Osteocyte (in vitro differentiated cells): ENCODE results near the gene BARX2. TPM values are rescaled to one million over a fixed set of nuclear protein-coding genes. Genes with fewer than 3 reads are reported as not detected.

Experiments used
- DNase-seq: peaks from one replicate; pipeline ENCODE4 v3.0.0; 2021; ENCODE audit warnings: mixed read lengths; ENCODE audit not compliant: unreplicated experiment; ENCODE audit errors: extremely low spot score
- H3K27ac Mint-ChIP-seq: one replicate; pipeline ENCODE4 v1.8.0; 2021; ENCODE audit warnings: mild to moderate bottlenecking, mixed read lengths; ENCODE audit not compliant: unreplicated experiment
- H3K27me3 Mint-ChIP-seq: one replicate; pipeline ENCODE4 v1.8.0; 2021; ENCODE audit warnings: mixed read lengths; ENCODE audit not compliant: unreplicated experiment
- H3K36me3 Mint-ChIP-seq: one replicate; pipeline ENCODE4 v1.8.0; 2021; ENCODE audit warnings: mixed read lengths; ENCODE audit not compliant: unreplicated experiment
- H3K4me1 Mint-ChIP-seq: one replicate; pipeline ENCODE4 v1.8.0; 2021; ENCODE audit warnings: mixed read lengths; ENCODE audit not compliant: unreplicated experiment
- H3K4me3 Mint-ChIP-seq: one replicate; pipeline ENCODE4 v1.8.0; 2021; ENCODE audit warnings: mild to moderate bottlenecking, moderate library complexity, mixed read lengths; ENCODE audit not compliant: unreplicated experiment
- H3K9me3 Mint-ChIP-seq: one replicate; pipeline ENCODE4 v1.8.0; 2021; ENCODE audit warnings: mixed read lengths; ENCODE audit not compliant: unreplicated experiment
- total RNA-seq: library from RNA; stranded (reverse); gene quantifications from 2 replicates; pipeline ENCODE4 v1.2.1, GENCODE V29; 2021
- TF ChIP-seq, protein P1 (sequence below): fragments of 200-600 bp; sonication (generic); IDR thresholded peaks from 2 replicates; pipeline ENCODE4 v1.5.0; 2021; ENCODE audit warnings: antibody characterized with exemption, mild to moderate bottlenecking, moderate library complexity

The BARX2 gene
- total RNA-seq, 1 donor from 2014 or later = not detected

GRCh38 chr11:129484068-129484467, 108.4 kb downstream of the BARX2 start:
- H3K4me3 Mint-ChIP-seq = no peak overlapping the region
- TF ChIP-seq, protein P1, sequence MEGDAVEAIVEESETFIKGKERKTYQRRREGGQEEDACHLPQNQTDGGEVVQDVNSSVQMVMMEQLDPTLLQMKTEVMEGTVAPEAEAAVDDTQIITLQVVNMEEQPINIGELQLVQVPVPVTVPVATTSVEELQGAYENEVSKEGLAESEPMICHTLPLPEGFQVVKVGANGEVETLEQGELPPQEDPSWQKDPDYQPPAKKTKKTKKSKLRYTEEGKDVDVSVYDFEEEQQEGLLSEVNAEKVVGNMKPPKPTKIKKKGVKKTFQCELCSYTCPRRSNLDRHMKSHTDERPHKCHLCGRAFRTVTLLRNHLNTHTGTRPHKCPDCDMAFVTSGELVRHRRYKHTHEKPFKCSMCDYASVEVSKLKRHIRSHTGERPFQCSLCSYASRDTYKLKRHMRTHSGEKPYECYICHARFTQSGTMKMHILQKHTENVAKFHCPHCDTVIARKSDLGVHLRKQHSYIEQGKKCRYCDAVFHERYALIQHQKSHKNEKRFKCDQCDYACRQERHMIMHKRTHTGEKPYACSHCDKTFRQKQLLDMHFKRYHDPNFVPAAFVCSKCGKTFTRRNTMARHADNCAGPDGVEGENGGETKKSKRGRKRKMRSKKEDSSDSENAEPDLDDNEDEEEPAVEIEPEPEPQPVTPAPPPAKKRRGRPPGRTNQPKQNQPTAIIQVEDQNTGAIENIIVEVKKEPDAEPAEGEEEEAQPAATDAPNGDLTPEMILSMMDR = no peak
- H3K4me1 Mint-ChIP-seq = no peaks in the 10 kb centered on the region
- DNase-seq = no peak
- peaks cover 11% of the 10 kb centered on the region for H3K9me3 Mint-ChIP-seq
- H3K36me3 Mint-ChIP-seq = no peaks in the 10 kb centered on the region
- H3K27ac Mint-ChIP-seq = no peak overlapping the region
- no peaks in the 10 kb centered on the region for H3K27me3 Mint-ChIP-seq

DNA sequence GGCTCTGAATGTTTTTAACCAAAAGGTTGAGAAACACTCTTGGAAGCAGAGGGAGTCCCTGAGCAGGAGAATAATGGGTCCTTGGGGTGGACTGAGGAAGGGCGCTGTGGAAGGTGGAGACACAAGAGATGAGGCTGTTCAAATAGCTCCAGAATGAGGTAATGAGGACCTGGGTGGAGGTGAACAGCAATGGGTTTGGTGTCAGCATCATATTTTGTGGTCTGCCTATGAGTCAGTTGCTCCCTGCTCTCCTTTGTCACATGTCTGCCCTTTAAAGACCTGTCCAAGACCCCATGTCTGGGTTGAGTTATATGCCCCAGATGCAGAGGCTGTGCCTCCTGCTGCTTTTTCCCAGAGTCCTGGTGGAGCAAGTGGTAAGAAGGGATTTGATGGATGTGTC, 113.6 kb downstream of the BARX2 start:
- Mint-ChIP-seq H3K4me3 (no peak overlapping the region), H3K4me1 (no peaks in the 10 kb centered on the region), H3K27ac (no peak overlapping the region), H3K27me3 (no peaks in the 10 kb centered on the region), H3K9me3 (peaks cover 18% of the 10 kb centered on the region), H3K36me3 (no peaks in the 10 kb centered on the region)
- TF ChIP-seq, protein P1 = no peak
- DNase-seq = no peak

DNA sequence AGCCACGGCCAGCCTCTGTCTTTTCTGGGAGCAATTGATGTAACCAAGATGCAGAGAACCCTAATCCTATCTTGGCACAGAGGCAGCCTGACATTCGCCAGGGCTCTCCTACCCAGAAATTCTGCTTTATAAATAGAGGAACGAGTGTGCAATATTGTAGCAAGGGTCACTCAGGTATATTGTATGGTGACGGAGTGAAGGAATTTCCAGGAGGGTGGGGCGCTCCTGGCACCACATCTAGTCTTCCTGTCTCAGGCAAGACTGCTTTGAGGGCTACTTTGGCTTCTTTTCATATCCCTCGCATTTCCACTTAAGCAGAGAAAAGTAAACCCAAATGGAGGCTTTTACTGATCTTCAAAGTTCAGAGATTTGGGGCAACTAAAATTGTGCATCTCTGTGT, 114.4 kb downstream of the BARX2 start:
- DNase-seq = no peak
- Mint-ChIP-seq H3K27me3 (no peaks in the 10 kb centered on the region), H3K27ac (no peak overlapping the region), H3K9me3 (peaks cover 18% of the 10 kb centered on the region), H3K4me3 (no peak overlapping the region), H3K36me3 (no peaks in the 10 kb centered on the region), H3K4me1 (no peaks in the 10 kb centered on the region)
- TF ChIP-seq, protein P1 = no peak

GRCh38 chr11:129493746-129494145, 118.1 kb downstream of the BARX2 start:
- Mint-ChIP-seq H3K27me3 (no peaks in the 10 kb centered on the region), H3K27ac (no peak overlapping the region), H3K9me3 (peaks cover 7% of the 10 kb centered on the region), H3K4me3 (no peak overlapping the region), H3K36me3 (no peaks in the 10 kb centered on the region), H3K4me1 (no peaks in the 10 kb centered on the region)
- no peak for DNase-seq
- TF ChIP-seq, protein P1 = no peak

Other genes starting within 250 kb of the BARX2 start
- gene ARHGAP32, start 183.5 kb upstream of the BARX2 start, total RNA-seq = 13.5 and 15.2 TPM in 2 replicates